ENCODE measurements around the gene FUT3. TPM values are rescaled to one million over a fixed set of nuclear protein-coding genes. Genes with fewer than 3 reads are reported as not detected.

Gene FUT3
- total and polyA plus RNA-seq, 9 of the 15 experiments (the other 6 are each of a cell fraction or from before 2014, with no cell fraction given) = 0.09 TPM; not detected in 8

DNA sequence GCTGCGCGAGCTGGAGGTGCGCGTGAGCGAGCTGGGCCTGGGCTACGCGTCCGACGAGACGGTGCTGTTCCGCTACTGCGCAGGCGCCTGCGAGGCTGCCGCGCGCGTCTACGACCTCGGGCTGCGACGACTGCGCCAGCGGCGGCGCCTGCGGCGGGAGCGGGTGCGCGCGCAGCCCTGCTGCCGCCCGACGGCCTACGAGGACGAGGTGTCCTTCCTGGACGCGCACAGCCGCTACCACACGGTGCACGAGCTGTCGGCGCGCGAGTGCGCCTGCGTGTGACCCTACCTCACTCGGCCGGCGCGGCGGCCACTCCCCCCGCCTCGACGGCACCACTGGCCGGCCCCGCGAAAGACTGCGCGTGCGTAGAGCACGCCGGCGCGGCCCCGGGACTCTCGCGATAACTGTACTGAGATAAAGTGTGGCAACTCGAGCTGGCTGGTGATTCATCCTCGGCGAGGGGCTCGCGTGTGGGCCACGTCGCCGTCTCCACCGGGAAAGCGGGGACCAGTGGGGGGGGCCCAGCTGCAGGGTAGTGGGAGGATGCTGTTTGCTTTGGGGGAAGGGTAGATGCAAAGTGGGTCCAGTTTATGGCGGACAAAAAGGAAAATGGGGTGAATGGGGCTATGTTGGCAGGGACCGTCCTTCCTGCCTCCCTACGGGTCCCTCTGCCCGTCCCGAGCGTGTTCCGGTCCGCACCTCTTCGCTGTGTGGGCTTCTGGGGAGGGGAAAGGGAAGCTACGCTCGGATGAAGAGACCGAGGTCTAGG is 23.2 kb downstream of the FUT3 start (continued):
- TF ChIP-seq, protein P1, sequence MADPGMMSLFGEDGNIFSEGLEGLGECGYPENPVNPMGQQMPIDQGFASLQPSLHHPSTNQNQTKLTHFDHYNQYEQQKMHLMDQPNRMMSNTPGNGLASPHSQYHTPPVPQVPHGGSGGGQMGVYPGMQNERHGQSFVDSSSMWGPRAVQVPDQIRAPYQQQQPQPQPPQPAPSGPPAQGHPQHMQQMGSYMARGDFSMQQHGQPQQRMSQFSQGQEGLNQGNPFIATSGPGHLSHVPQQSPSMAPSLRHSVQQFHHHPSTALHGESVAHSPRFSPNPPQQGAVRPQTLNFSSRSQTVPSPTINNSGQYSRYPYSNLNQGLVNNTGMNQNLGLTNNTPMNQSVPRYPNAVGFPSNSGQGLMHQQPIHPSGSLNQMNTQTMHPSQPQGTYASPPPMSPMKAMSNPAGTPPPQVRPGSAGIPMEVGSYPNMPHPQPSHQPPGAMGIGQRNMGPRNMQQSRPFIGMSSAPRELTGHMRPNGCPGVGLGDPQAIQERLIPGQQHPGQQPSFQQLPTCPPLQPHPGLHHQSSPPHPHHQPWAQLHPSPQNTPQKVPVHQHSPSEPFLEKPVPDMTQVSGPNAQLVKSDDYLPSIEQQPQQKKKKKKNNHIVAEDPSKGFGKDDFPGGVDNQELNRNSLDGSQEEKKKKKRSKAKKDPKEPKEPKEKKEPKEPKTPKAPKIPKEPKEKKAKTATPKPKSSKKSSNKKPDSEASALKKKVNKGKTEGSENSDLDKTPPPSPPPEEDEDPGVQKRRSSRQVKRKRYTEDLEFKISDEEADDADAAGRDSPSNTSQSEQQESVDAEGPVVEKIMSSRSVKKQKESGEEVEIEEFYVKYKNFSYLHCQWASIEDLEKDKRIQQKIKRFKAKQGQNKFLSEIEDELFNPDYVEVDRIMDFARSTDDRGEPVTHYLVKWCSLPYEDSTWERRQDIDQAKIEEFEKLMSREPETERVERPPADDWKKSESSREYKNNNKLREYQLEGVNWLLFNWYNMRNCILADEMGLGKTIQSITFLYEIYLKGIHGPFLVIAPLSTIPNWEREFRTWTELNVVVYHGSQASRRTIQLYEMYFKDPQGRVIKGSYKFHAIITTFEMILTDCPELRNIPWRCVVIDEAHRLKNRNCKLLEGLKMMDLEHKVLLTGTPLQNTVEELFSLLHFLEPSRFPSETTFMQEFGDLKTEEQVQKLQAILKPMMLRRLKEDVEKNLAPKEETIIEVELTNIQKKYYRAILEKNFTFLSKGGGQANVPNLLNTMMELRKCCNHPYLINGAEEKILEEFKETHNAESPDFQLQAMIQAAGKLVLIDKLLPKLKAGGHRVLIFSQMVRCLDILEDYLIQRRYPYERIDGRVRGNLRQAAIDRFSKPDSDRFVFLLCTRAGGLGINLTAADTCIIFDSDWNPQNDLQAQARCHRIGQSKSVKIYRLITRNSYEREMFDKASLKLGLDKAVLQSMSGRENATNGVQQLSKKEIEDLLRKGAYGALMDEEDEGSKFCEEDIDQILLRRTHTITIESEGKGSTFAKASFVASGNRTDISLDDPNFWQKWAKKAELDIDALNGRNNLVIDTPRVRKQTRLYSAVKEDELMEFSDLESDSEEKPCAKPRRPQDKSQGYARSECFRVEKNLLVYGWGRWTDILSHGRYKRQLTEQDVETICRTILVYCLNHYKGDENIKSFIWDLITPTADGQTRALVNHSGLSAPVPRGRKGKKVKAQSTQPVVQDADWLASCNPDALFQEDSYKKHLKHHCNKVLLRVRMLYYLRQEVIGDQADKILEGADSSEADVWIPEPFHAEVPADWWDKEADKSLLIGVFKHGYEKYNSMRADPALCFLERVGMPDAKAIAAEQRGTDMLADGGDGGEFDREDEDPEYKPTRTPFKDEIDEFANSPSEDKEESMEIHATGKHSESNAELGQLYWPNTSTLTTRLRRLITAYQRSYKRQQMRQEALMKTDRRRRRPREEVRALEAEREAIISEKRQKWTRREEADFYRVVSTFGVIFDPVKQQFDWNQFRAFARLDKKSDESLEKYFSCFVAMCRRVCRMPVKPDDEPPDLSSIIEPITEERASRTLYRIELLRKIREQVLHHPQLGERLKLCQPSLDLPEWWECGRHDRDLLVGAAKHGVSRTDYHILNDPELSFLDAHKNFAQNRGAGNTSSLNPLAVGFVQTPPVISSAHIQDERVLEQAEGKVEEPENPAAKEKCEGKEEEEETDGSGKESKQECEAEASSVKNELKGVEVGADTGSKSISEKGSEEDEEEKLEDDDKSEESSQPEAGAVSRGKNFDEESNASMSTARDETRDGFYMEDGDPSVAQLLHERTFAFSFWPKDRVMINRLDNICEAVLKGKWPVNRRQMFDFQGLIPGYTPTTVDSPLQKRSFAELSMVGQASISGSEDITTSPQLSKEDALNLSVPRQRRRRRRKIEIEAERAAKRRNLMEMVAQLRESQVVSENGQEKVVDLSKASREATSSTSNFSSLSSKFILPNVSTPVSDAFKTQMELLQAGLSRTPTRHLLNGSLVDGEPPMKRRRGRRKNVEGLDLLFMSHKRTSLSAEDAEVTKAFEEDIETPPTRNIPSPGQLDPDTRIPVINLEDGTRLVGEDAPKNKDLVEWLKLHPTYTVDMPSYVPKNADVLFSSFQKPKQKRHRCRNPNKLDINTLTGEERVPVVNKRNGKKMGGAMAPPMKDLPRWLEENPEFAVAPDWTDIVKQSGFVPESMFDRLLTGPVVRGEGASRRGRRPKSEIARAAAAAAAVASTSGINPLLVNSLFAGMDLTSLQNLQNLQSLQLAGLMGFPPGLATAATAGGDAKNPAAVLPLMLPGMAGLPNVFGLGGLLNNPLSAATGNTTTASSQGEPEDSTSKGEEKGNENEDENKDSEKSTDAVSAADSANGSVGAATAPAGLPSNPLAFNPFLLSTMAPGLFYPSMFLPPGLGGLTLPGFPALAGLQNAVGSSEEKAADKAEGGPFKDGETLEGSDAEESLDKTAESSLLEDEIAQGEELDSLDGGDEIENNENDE (IDR thresholded peaks at IDR 0.05; ENCODE audit: low read depth, low read length) = no peak
- TF ChIP-seq BRF1 (IDR thresholded peaks at IDR 0.05; ENCODE audit: borderline replicate concordance, extremely low read depth, insufficient read length) = no peak
- peak; percentile 21; the same call in 1 of the 2 replicates for TF ChIP-seq ZEB2 (IDR thresholded peaks at IDR 0.05)
- TF ChIP-seq HNRNPK (IDR thresholded peaks at IDR 0.05; ENCODE audit: low read depth, low read length, poor library complexity, severe bottlenecking) = no peak
- no peak for TF ChIP-seq HOMEZ (CRISPR knock-in tag; IDR thresholded peaks at IDR 0.05)
- no peak for TF ChIP-seq ZNF384 (IDR thresholded peaks at IDR 0.05; ENCODE audit: low read depth, low read length)
- TF ChIP-seq SIN3A (IDR thresholded peaks at IDR 0.05; ENCODE audit: borderline replicate concordance in 2 of 2, control insufficient read depth in 1 of 2, low read depth in 2 of 2, low read length in 2 of 2) = peak in 1 of 2 experiments; percentile 28; a peak in 1 of 4 replicates
- TF ChIP-seq NFE2 (IDR thresholded peaks at IDR 0.05; ENCODE audit: low read depth) = no peak
- no peak for TF ChIP-seq ZNF280B (CRISPR knock-in tag; IDR thresholded peaks at IDR 0.05)

All from K562 (cell line).